GM23338 (cell line): ENCODE data around the gene MEGF11. TPM values are rescaled to one million over a fixed set of nuclear protein-coding genes. Genes with fewer than 3 reads are reported as not detected.

Experiments
- ATAC-seq: fragments of 200-7000 bp; cut with Tn5 transposase; 3 replicates; pipeline ENCODE4 v1.9.1; 2020
- DNase-seq: peaks from one replicate; pipeline ENCODE4 v3.0.0-alpha.2; 2015; ENCODE audit warnings: low spot score
- H2AFZ ChIP-seq: fragments of 200-600 bp; sonication (generic); 2 replicates; pipeline ENCODE4 v1.8.0; 2016; ENCODE audit warnings: antibody characterized with exemption, mild to moderate bottlenecking, moderate library complexity
- H3F3A ChIP-seq: fragments of 200-600 bp; sonication (generic); replicated peaks from 2 replicates; pipeline ENCODE4 v1.8.0; 2017; ENCODE audit warnings: antibody characterized with exemption, mixed run types, low read depth
- H3K27ac ChIP-seq: fragments of 200-600 bp; sonication (generic); 2 replicates; pipeline ENCODE4 v1.6.1; 2016; ENCODE audit warnings: low read depth
- H3K27me3 ChIP-seq: fragments of 200-600 bp; sonication (generic); 2 replicates; pipeline ENCODE4 v1.8.0; 2016; ENCODE audit warnings: mild to moderate bottlenecking, mixed run types, moderate library complexity; ENCODE audit not compliant: insufficient read depth
- H3K36me3 ChIP-seq: fragments of 200-600 bp; sonication (generic); 2 replicates; pipeline ENCODE4 v1.8.0; 2016; ENCODE audit warnings: mild to moderate bottlenecking; ENCODE audit not compliant: insufficient read depth
- H3K4me1 ChIP-seq: fragments of 200-600 bp; sonication (generic); 2 replicates; pipeline ENCODE4 v1.8.0; 2016; ENCODE audit warnings: mild to moderate bottlenecking, moderate library complexity; ENCODE audit not compliant: insufficient read depth
- H3K4me2 ChIP-seq: fragments of 200-600 bp; sonication (generic); 2 replicates; pipeline ENCODE4 v1.7.1; 2017; ENCODE audit warnings: mixed run types
- H3K4me3 ChIP-seq: fragments of 200-600 bp; sonication (generic); 2 replicates; pipeline ENCODE4 v1.6.1; 2016; ENCODE audit warnings: mixed run types
- H3K79me2 ChIP-seq: fragments of 200-600 bp; sonication (generic); replicated peaks from 2 replicates; pipeline ENCODE4 v1.8.0; 2017; ENCODE audit warnings: mild to moderate bottlenecking; ENCODE audit not compliant: insufficient read depth
- H3K9me2 ChIP-seq: fragments of 200-600 bp; sonication (generic); 2 replicates; pipeline ENCODE4 v1.8.0; 2017; ENCODE audit not compliant: insufficient read depth
- H4K20me1 ChIP-seq: fragments of 200-600 bp; sonication (generic); replicated peaks from 2 replicates; pipeline ENCODE4 v1.8.0; 2017; ENCODE audit warnings: mild to moderate bottlenecking; ENCODE audit not compliant: insufficient read depth
- H3K27ac Mint-ChIP-seq: 2 replicates; pipeline ENCODE4 v1.8.0; 2020; ENCODE audit warnings: inconsistent platforms, mild to moderate bottlenecking, moderate library complexity, mixed read lengths
- H3K27me3 Mint-ChIP-seq: 3 replicates; pipeline ENCODE4 v1.8.0; 2022; ENCODE audit warnings: low read depth, mild to moderate bottlenecking, moderate library complexity, mixed read lengths, inconsistent platforms; ENCODE audit not compliant: insufficient read depth, poor library complexity
- H3K36me3 Mint-ChIP-seq: 3 replicates; pipeline ENCODE4 v1.8.0; 2021; ENCODE audit warnings: low read depth, mild to moderate bottlenecking, inconsistent platforms, moderate library complexity, mixed read lengths
- H3K4me1 Mint-ChIP-seq: 3 replicates; pipeline ENCODE4 v1.8.0; 2020; ENCODE audit warnings: mild to moderate bottlenecking, inconsistent platforms, mixed read lengths
- H3K4me3 Mint-ChIP-seq: 3 replicates; pipeline ENCODE4 v1.8.0; 2021; ENCODE audit warnings: moderate library complexity, mild to moderate bottlenecking, inconsistent platforms, mixed read lengths
- H3K9me3 Mint-ChIP-seq: 3 replicates; pipeline ENCODE4 v1.8.0; 2020; ENCODE audit warnings: moderate library complexity, mild to moderate bottlenecking, inconsistent platforms, mixed read lengths
- CREB1 ChIP-seq: fragments of 250-450 bp; sonication (Bioruptor Pico); IDR thresholded peaks from 2 replicates; pipeline ENCODE4 v1.5.0; 2020; ENCODE audit warnings: low read depth, mild to moderate bottlenecking, moderate library complexity
- ETS1 ChIP-seq: IDR thresholded peaks from 2 replicates; pipeline ENCODE4 v1.6.1; 2016; ENCODE audit warnings: antibody characterized with exemption
- EZH2 ChIP-seq: fragments of 200-600 bp; sonication (generic); IDR thresholded peaks from one replicate; pipeline ENCODE4 v1.8.0; 2017; ENCODE audit warnings: antibody characterized with exemption, mild to moderate bottlenecking, low read depth; ENCODE audit not compliant: unreplicated experiment
- EZH2phosphoT487 ChIP-seq: fragments of 200-600 bp; sonication (generic); IDR thresholded peaks from one replicate; pipeline ENCODE4 v1.8.1; 2018; ENCODE audit warnings: antibody characterized with exemption; ENCODE audit not compliant: unreplicated experiment
- JUNB ChIP-seq: IDR thresholded peaks from one replicate; pipeline ENCODE4 v1.6.1; 2016; ENCODE audit warnings: antibody characterized with exemption; ENCODE audit not compliant: unreplicated experiment
- REST ChIP-seq: IDR thresholded peaks from one replicate; pipeline ENCODE4 v1.6.1; 2018; ENCODE audit warnings: antibody characterized with exemption; ENCODE audit not compliant: unreplicated experiment
- STAT1 ChIP-seq: IDR thresholded peaks from one replicate; pipeline ENCODE4 v1.6.1; 2016; ENCODE audit warnings: antibody characterized with exemption; ENCODE audit not compliant: unreplicated experiment
- ZNF114 ChIP-seq: fragments of 250-450 bp; sonication (Bioruptor Pico); IDR thresholded peaks from 2 replicates; pipeline ENCODE4 v1.5.0; 2020; ENCODE audit warnings: mild to moderate bottlenecking, moderate library complexity
- ZNF331 ChIP-seq: fragments of 250-450 bp; sonication (Bioruptor Pico); IDR thresholded peaks from 2 replicates; pipeline ENCODE4 v1.5.0; 2020; ENCODE audit warnings: low read depth, mild to moderate bottlenecking, moderate library complexity
- ZNF462 ChIP-seq: fragments of 250-450 bp; sonication (Bioruptor Pico); IDR thresholded peaks from 2 replicates; pipeline ENCODE4 v1.5.0; 2020; ENCODE audit warnings: mild to moderate bottlenecking, moderate library complexity
- polyA plus RNA-seq: library from polyadenylated mRNA; unstranded; fragments of >200 nt; fragmentation: Nextera tagmentation; extraction: Ambion mirVana; gene quantifications from 2 replicates; pipeline ENCODE4 v1.2.1, GENCODE V29; 2016
- total RNA-seq: library from RNA; depleted of rRNA; stranded (reverse); fragments of >200 nt; shearing (Covaris generic); gene quantifications from 2 replicates; pipeline ENCODE4 v1.2.3, GENCODE V29; 2014
- TF ChIP-seq, protein P1 (sequence below), 2 experiments: fragments of 200-600 bp in 1 of 2; sonication (generic) in 1 of 2; conservative IDR thresholded peaks; 2 replicates each; pipeline versions ENCODE4 v1.5.1 to v1.6.1; 2016 to 2017; ENCODE audit warnings: antibody characterized with exemption in 2 of 2, low read depth in 2 of 2, mild to moderate bottlenecking in 2 of 2, moderate library complexity in 1 of 2

Gene MEGF11
- total and polyA plus RNA-seq, 2 experiments from 2014 or later: 1.3 to 1.9 TPM

- no peak for TF ChIP-seq ZNF462 (CRISPR knock-in tag)
- no peak for TF ChIP-seq ZNF331 (CRISPR knock-in tag)
- no peak for TF ChIP-seq CREB1 (CRISPR knock-in tag)
- TF ChIP-seq ZNF114 (CRISPR knock-in tag): no peak
These were observed 401.6 kb downstream of the MEGF11 start (continued) for GRCh38 chr15:65851981-65852380.

GRCh38 chr15:65847989-65848388, 405.6 kb downstream of the MEGF11 start:
- Histone ChIP-seq H3K4me1 (no peaks in the 10 kb centered on the region), H3K79me2 (no peaks in the 10 kb centered on the region), H2AFZ (no peak overlapping the region), H3K9me2 (no peaks in the 10 kb centered on the region), H4K20me1 (no peaks in the 10 kb centered on the region), H3F3A (no peaks in the 10 kb centered on the region), H3K27me3 (no peaks in the 10 kb centered on the region), H3K4me3 (no peak overlapping the region), H3K36me3 (no peaks in the 10 kb centered on the region), H3K27ac (no peak overlapping the region), H3K4me2 (no peak overlapping the region)
- Mint-ChIP-seq H3K27me3 (no peaks in the 10 kb centered on the region), H3K4me1 (no peaks in the 10 kb centered on the region), H3K9me3 (no peaks in the 10 kb centered on the region), H3K4me3 (no peak overlapping the region), H3K27ac (no peak overlapping the region), H3K36me3 (no peaks in the 10 kb centered on the region)
- no peak for DNase-seq
- ATAC-seq: no peak
- TF ChIP-seq ZNF331 (CRISPR knock-in tag) (no peak), CREB1 (CRISPR knock-in tag) (no peak), REST (no peak), EZH2 (no peak), EZH2phosphoT487 (no peak), ZNF114 (CRISPR knock-in tag) (no peak), STAT1 (no peak), ETS1 (no peak), JUNB (no peak)
- TF ChIP-seq, protein P1, sequence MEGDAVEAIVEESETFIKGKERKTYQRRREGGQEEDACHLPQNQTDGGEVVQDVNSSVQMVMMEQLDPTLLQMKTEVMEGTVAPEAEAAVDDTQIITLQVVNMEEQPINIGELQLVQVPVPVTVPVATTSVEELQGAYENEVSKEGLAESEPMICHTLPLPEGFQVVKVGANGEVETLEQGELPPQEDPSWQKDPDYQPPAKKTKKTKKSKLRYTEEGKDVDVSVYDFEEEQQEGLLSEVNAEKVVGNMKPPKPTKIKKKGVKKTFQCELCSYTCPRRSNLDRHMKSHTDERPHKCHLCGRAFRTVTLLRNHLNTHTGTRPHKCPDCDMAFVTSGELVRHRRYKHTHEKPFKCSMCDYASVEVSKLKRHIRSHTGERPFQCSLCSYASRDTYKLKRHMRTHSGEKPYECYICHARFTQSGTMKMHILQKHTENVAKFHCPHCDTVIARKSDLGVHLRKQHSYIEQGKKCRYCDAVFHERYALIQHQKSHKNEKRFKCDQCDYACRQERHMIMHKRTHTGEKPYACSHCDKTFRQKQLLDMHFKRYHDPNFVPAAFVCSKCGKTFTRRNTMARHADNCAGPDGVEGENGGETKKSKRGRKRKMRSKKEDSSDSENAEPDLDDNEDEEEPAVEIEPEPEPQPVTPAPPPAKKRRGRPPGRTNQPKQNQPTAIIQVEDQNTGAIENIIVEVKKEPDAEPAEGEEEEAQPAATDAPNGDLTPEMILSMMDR (conservative IDR thresholded peaks at IDR 0.05; ENCODE audit: low read depth in 2 of 2): no peak
